ENCODE measurements around the gene SULF2. TPM values are rescaled to one million over a fixed set of nuclear protein-coding genes. Genes with fewer than 3 reads are reported as not detected.

SULF2 gene
- total RNA-seq, 2 donors from 2014 or later: 75.7 to 146 TPM

DNA sequence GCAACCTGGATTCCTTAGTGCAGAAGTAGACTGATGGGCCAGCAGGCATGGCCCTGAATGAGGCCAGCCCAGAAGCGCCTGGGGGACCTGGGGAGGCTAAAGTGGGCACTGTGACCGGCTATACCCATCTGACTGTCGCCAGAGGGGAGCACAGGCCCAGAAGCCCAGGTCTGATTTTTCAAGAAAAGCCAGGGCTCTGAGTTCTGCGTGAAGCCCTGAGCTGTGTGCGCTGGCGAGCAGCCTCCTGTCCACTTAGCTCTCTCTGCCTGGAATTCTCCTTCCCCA is 111.7 kb downstream of the SULF2 start:
- peaks cover 45% of the 10 kb centered on the region for H3K36me3 Mint-ChIP-seq (ENCODE audit: low read depth)
- H3K4me1 Mint-ChIP-seq: no peaks in the 10 kb centered on the region
- no peak overlapping the region for H3K27ac Mint-ChIP-seq
- Histone ChIP-seq H3K27ac (ENCODE audit: low read depth, low read length) (no peak overlapping the region), H3K36me3 (ENCODE audit: control insufficient read depth, insufficient read depth, low read length) (peaks cover 76% of the 10 kb centered on the region), H3K4me1 (ENCODE audit: control insufficient read depth, insufficient read depth, low read length) (no peaks in the 10 kb centered on the region), H3K9me3 (ENCODE audit: control insufficient read depth, low read length) (no peaks in the 10 kb centered on the region), H3K9ac (ENCODE audit: extremely low read depth, low read length, poor library complexity, severe bottlenecking) (no peak overlapping the region), H3K27me3 (ENCODE audit: control insufficient read depth, insufficient read depth, low read length, poor library complexity, severe bottlenecking) (no peaks in the 10 kb centered on the region), H3K4me3 (ENCODE audit: low read length) (no peak overlapping the region)
- H3K9me3 Mint-ChIP-seq: no peaks in the 10 kb centered on the region
- WGBS, 2 experiments (ENCODE audit: insufficient coverage in 1 of 2, insufficient read length in 1 of 2): 90 to 92% methylated on average over 6 of the region's 6 CpGs
- DNase-seq: no peak
- H3K4me3 Mint-ChIP-seq: no peak overlapping the region
- no peak for TF ChIP-seq CTCF (conservative IDR thresholded peaks at IDR 0.05)
- H3K27me3 Mint-ChIP-seq (ENCODE audit: insufficient read depth): no peaks in the 10 kb centered on the region

- no peaks in the 10 kb centered on the region for H3K4me1 ChIP-seq (ENCODE audit: control insufficient read depth, insufficient read depth, low read length)
- H3K9me3 ChIP-seq (ENCODE audit: control insufficient read depth, low read length): no peaks in the 10 kb centered on the region
- DNase-seq: no peak
- H3K4me3 ChIP-seq (ENCODE audit: low read length): no peak overlapping the region
- Mint-ChIP-seq H3K36me3 (ENCODE audit: low read depth) (peaks cover 41% of the 10 kb centered on the region), H3K27me3 (ENCODE audit: insufficient read depth) (no peaks in the 10 kb centered on the region), H3K9me3 (no peaks in the 10 kb centered on the region), H3K4me3 (no peak overlapping the region), H3K27ac (no peak overlapping the region), H3K4me1 (no peaks in the 10 kb centered on the region)
- no peak overlapping the region for H3K27ac ChIP-seq (ENCODE audit: low read depth, low read length)
- no peak overlapping the region for H3K9ac ChIP-seq (ENCODE audit: extremely low read depth, low read length, poor library complexity, severe bottlenecking)
- peaks cover 73% of the 10 kb centered on the region for H3K36me3 ChIP-seq (ENCODE audit: control insufficient read depth, insufficient read depth, low read length)
- H3K27me3 ChIP-seq (ENCODE audit: control insufficient read depth, insufficient read depth, low read length, poor library complexity, severe bottlenecking): no peaks in the 10 kb centered on the region
- 87 to 94% methylated on average over 7 to 16 of the region's 16 CpGs for WGBS, 2 experiments (ENCODE audit: insufficient coverage in 1 of 2, insufficient read length in 1 of 2)
- no peak for TF ChIP-seq CTCF (conservative IDR thresholded peaks at IDR 0.05)
Observed at GRCh38 chr20:47672886-47673670, 112.2 kb downstream of the SULF2 start.

DNA sequence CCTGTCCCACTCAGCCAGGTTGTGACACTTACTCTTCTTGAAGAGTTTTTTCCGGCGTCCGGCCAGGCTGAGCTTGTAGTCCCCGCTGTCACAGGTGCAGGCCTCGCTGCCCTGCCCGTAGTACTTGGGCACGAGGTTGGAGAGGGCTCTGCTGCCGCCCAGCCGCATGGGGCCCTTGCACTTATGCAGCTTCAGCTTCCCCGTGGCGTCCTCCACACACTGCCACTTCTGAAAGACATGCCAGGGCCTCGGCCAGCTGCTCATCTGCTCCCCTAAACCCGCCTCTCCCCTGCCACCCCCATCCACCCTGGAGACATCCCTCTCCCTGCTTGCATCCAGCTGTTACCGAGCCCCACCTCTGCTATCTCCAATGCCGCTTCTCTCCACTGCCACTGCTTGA is 113.1 kb downstream of the SULF2 start:
- Histone ChIP-seq H3K9me3 (ENCODE audit: control insufficient read depth, low read length) (no peaks in the 10 kb centered on the region), H3K27ac (ENCODE audit: low read depth, low read length) (no peak overlapping the region), H3K36me3 (ENCODE audit: control insufficient read depth, insufficient read depth, low read length) (peaks cover 68% of the 10 kb centered on the region), H3K4me3 (ENCODE audit: low read length) (no peak overlapping the region), H3K4me1 (ENCODE audit: control insufficient read depth, insufficient read depth, low read length) (no peaks in the 10 kb centered on the region), H3K27me3 (ENCODE audit: control insufficient read depth, insufficient read depth, low read length, poor library complexity, severe bottlenecking) (no peaks in the 10 kb centered on the region), H3K9ac (ENCODE audit: extremely low read depth, low read length, poor library complexity, severe bottlenecking) (no peak overlapping the region)
- Mint-ChIP-seq H3K27me3 (ENCODE audit: insufficient read depth) (no peaks in the 10 kb centered on the region), H3K4me1 (no peaks in the 10 kb centered on the region), H3K4me3 (no peak overlapping the region), H3K9me3 (no peaks in the 10 kb centered on the region), H3K27ac (no peak overlapping the region), H3K36me3 (ENCODE audit: low read depth) (peaks cover 36% of the 10 kb centered on the region)
- 92 to 94% methylated on average over 15 of the region's 15 CpGs for WGBS, 2 experiments (ENCODE audit: insufficient coverage in 1 of 2, insufficient read length in 1 of 2)
- no peak for TF ChIP-seq CTCF (conservative IDR thresholded peaks at IDR 0.05)
- no peak for DNase-seq

Data from endodermal cell (in vitro differentiated cells).